Midbrain (tissue), 1 donor: Measurements from ENCODE around the gene FAM72B.
"Not testable (repeated sequence)": the region's sequence is repeated elsewhere in the genome, so short reads cannot be mapped to it uniquely, and the experiment has no call there.

Experiments used
- DNase-seq: peaks from one replicate; lab custom pipeline; 2025; lab: John Stamatoyannopoulos, UW

The FAM72B gene

DNA sequence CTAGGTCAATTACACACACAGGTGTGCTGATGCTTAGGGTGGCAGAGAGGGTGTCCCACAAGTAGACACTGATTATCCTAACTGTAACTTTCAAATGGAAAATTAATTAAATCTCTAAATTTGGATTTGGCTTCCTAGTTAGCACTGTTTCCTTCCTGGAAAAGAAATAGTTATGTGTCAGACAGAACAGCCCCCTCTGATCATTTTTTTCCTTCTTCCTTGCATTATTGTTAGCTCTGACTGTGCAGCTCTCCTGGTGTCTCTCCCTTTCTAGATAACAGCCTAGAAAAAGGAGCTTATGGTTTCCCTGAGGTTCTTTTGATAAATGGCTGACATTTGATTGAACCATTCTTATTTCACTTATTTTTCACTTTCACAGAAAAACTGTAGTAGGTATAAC lies 31.4 kb downstream of the FAM72B start:
- DNase-seq: not testable (repeated sequence)

DNA sequence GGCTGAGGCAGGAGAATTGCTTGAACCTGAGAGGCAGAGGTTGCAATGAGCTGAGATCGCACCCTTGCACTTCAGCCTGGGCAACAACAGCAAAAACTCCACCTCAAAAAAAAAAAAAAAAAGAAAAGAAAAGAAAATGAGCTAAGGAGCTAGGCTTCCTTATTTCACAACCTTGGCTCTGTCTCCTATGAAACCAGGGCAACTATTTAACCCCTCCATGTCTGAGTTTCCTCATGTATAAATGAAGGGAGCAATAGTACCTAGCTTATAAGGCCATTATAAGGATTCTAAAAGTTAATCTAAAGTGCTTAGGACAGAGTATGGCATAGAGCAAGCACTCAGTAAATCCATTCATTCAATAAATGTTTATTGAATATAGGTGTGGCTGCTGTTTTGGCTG lies 32.8 kb downstream of the FAM72B start:
- DNase-seq: not testable (repeated sequence)

DNA sequence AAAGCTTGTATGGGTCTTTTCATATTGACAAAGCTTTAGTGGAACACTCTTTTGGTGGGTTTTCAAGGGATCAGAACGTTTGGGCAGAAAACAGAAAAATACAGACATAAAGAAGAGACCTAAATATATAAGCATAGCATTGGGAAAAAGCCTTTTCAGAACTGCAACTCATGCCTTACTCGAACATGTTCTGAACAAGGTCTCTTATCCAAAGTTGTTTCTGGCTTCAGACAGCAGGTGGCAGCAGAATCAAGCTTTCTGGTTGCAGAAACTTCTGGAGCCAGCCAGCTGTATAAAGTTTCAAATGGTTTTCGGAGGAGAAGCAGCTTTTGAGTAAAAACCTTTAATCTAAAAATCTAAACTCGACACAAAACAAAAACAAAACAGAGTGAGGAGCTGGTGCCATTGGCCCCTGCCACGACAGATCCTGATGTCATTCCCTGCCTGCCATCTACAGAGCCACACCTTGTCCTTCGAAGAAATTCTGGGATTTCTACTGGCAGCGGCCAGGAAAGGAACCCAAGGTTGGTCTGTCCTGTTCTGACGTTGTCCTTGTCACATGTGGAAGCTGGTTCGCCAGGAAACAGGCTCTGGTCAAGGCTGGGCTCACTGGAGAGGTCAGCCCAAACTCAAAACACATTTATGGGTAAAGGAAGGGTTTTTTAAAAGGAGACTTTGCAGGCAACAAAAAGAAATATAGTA lies 35.5 kb downstream of the FAM72B start:
- DNase-seq: not testable (repeated sequence)

DNA sequence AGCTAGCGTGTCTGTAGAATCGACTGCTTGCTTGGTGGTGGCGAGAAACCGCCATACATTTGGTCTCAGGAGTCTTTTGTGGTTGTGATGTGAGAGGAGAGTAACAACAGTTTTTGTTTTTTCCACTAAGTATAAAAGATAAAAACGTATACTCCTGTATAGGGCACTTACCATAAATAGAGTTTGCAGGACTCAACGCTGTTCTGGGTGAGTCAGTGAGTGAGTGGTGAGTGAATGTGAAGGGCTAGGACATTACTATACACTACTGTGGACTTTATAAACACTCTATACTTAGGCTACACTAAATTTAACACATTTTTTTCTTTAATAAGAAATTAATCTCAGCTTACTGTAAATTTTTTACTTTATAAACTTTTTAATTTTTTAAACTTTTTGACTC lies 43.7 kb downstream of the FAM72B start:
- not testable (repeated sequence) for DNase-seq

DNA sequence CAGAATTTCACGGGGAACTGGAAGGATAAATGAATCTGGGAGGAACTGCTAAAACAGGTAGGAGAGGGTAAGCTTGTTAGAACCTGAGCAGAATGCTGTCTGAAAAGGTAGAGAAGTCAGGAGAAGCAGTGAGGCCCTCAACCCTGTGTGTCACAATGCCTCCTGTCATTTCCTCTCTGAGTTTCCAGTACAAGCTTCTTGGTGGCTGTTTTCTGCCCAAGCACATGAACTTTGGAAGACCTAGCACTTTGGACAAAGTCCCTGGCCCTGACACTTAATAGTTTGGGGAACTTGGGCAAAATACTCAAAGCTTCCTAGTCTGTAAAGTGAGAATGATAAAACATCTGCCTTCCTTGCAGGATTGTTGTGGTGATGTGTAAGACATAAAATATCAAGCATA lies 52.6 kb downstream of the FAM72B start:
- DNase-seq: not testable (repeated sequence)

DNA sequence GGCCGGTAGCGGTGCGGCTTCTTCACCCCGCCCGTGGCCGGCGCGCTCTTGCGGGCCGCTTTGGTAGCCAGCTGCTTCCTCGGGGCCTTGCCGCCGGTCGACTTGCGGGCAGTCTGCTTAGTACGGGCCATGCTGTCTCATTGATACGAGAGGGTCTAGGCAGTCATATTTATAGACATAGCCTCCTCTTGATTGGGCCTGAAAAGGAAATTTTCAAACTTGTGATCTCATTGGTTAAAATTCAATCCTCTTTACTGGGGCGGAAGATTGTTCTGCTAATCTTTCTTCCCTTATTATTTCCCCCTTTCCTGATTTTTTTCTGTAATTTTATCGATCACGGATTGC lies 65.7 kb downstream of the FAM72B start:
- not testable (repeated sequence) for DNase-seq
